ENCODE results near the gene KDSR.

GRCh38 chr18:63382843-63383242 lies 15.8 kb upstream of the KDSR start:
- no peak for TF ChIP-seq CTCF (conservative IDR thresholded peaks at IDR 0.05 in 1 of 2, IDR thresholded peaks at IDR 0.05 in 1 of 2; ENCODE audit: low read depth in 1 of 2, low read length in 2 of 2)
- TF ChIP-seq EZH2 (IDR thresholded peaks at IDR 0.05; ENCODE audit: low read length, missing control alignments), result no peak

All from fibroblast of lung (primary cell).